Activated naive CD8-positive, alpha-beta T cell treated with anti-CD3 and anti-CD28 coated beads, Interleukin-2, amount 10 ng/mL, durations not matched to agents 7 days and 5 days (primary cell): Measurements from ENCODE around the gene LAMTOR4. TPM values are rescaled to one million over a fixed set of nuclear protein-coding genes. Genes with fewer than 3 reads are reported as not detected.

Source experiments
- ATAC-seq: fragments of 150-1000 bp; cut with Tn5 transposase; one replicate; pipeline ENCODE4 v1.10.0; 2021; ENCODE audit warnings: low read depth, moderate library complexity
- POLR2A ChIA-PET: fragments of 350-600 bp; sonication (Branson Sonifier 250); formaldehyde crosslinking; loops from one replicate; lab custom pipeline; 2021; ENCODE audit warnings: antibody characterized with exemption; lab: Charles Lee
- DNase-seq: peaks from one replicate; pipeline ENCODE4 v3.0.0; 2021
- H3K27ac Mint-ChIP-seq: one replicate; pipeline ENCODE4 v1.8.0; 2022; ENCODE audit warnings: mild to moderate bottlenecking, mixed read lengths
- H3K27me3 Mint-ChIP-seq: one replicate; pipeline ENCODE4 v1.8.0; 2022; ENCODE audit warnings: mild to moderate bottlenecking, moderate library complexity, mixed read lengths
- H3K36me3 Mint-ChIP-seq: one replicate; pipeline ENCODE4 v1.8.0; 2021; ENCODE audit warnings: mild to moderate bottlenecking, mixed read lengths
- H3K4me1 Mint-ChIP-seq: one replicate; pipeline ENCODE4 v1.8.0; 2021; ENCODE audit warnings: mixed read lengths
- H3K4me3 Mint-ChIP-seq: one replicate; pipeline ENCODE4 v1.8.0; 2022; ENCODE audit warnings: mild to moderate bottlenecking, moderate library complexity, mixed read lengths
- H3K9me3 Mint-ChIP-seq: one replicate; pipeline ENCODE4 v1.8.0; 2021; ENCODE audit warnings: mixed read lengths
- total RNA-seq, 2 experiments: library from RNA; stranded (reverse); gene quantifications; one replicate each; pipeline ENCODE4 v1.2.3, GENCODE V29; 2021

LAMTOR4 gene
- 100 to 1,000 TPM; 170 to 175 TPM for total RNA-seq

DNA sequence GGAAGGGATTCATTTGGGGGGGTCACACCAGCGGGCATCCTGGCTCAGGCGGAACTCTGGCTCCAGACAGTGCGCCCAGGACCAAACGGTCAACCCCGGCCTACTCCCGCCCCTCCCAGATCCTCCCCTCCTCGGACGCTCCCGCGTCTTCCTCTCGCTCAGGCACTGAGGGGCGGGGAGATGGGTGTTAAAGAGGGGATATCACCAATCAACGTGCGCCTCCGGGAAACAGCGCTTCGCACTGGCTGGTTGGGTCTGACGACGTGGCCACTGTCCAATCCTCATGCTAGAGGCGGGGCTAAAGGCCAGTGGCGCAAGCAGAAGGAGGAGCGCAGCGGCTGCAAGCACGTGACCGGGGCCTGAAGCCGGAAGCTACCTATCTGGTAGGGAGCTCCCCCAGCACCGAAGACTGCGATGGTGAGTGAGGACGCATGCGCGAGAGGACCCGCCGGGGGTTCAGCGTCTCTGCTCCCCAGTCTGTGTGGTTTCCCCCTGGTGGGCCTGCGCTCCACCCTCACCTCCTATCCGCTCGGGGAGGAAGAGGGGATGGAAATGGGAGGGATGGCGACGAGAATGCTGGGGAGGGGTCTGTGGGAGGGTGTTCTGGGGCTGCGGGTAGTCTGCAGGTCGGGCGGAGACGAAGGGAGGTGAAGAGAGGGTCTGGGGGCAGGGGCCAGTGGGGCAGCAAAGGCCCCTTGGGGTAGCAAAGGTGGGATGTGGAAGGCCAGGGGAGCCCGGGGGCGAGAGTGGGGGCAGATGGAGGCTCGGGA, at the start of gene LAMTOR4:
Gene LAMTOR4 (plus strand): TSS at position 360 of the 770 bp plus-strand sequence. CDS start 55 bp downstream, at position 415.
- H3K27me3 Mint-ChIP-seq = no peaks in the 10 kb centered on the region
- peaks cover 31% of the 10 kb centered on the region for H3K4me1 Mint-ChIP-seq
- ATAC-seq (peak; percentile 97), DNase-seq (peak; percentile 93)
- peak within 1 kb of the TSS; percentile 99 for H3K27ac Mint-ChIP-seq
- H3K36me3 Mint-ChIP-seq = peaks cover 21% of the 10 kb centered on the region
- POLR2A ChIA-PET = interaction anchor here (0.6 to 3.2 kb wide), 23 partner anchors 9 to 649 kb away, joined by 3 to 48 read pairs (median 4); partner anchors contain the start of genes AP4M1, GAL3ST4, GPC2 and MBLAC1
- no peaks in the 10 kb centered on the region for H3K9me3 Mint-ChIP-seq
- peak within 1 kb of the TSS; percentile 100 for H3K4me3 Mint-ChIP-seq

DNA sequence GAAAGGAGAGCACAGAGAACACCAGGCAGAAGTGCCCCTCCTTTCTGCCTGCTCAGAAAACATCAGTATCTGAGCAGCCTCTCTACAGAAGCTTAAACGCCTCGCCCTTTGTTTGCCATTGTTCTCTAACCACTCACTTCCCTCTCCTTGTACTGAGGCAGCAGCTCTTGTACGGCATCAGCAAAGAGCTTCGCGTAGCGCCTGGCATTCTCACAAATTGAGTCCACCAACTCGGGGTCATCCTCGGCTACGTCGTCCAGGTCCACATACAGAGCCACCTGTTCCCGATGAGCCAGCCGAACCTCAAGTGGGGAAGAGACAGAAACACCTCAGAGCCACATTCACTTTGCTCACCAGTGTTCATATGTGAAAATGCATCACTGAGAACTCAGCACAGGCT, 49.3 kb upstream of the LAMTOR4 start:
- Mint-ChIP-seq H3K4me1 (peaks cover 36% of the 10 kb centered on the region), H3K27me3 (no peaks in the 10 kb centered on the region), H3K9me3 (no peaks in the 10 kb centered on the region), H3K4me3 (peak overlapping the region; percentile 93), H3K36me3 (peaks cover 40% of the 10 kb centered on the region), H3K27ac (peak overlapping the region; percentile 89)
- POLR2A ChIA-PET = interaction anchor here (2.5 to 5.1 kb wide), 3 partner anchors 10 to 80 kb away, joined by 5 to 89 read pairs (median 57); partner anchors contain the start of genes COPS6 and MBLAC1
- DNase-seq (no peak), ATAC-seq (no peak)

DNA sequence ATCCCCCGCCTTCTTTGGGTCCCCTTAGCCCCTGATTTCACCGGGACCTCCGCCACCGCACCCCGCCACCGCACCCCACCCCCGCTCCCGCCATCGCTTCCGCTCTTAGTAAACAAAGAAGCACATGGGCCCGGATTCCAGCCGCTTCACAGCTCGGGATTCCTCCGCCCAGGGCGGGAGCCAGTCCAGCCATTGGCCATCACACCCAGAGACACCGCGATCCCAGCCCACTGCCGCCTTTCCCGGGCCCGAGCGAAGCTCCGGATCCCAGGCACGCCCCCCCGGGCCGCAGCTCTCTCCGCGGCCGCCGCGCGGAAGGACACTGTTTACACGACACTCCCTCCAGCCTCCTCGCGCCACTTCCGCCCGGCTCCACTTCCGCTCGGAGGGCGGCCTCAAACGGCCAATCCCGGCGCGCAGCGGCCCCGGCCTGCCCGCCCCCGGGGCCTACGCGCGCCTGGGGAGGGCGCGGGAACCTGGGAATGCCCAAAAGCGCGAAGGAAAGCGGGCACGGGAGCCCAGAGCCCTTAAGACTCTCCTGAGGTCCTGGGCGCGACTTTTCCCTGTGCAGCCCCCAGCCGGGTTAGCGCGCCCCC, 48.2 kb upstream of the LAMTOR4 start:
- Mint-ChIP-seq H3K27me3 (no peaks in the 10 kb centered on the region), H3K27ac (peak overlapping the region; percentile 89), H3K4me1 (peaks cover 36% of the 10 kb centered on the region), H3K36me3 (peaks cover 35% of the 10 kb centered on the region), H3K4me3 (peak overlapping the region; percentile 93), H3K9me3 (no peaks in the 10 kb centered on the region)
- POLR2A ChIA-PET = interaction anchor here (0.7 to 5.1 kb wide), 21 partner anchors 8 to 691 kb away, joined by 3 to 89 read pairs (median 6); partner anchors contain the start of genes BUD31, CNPY4, COPS6 and GNB2
- peak; percentile 74 for ATAC-seq
- DNase-seq = peak; percentile 95

DNA sequence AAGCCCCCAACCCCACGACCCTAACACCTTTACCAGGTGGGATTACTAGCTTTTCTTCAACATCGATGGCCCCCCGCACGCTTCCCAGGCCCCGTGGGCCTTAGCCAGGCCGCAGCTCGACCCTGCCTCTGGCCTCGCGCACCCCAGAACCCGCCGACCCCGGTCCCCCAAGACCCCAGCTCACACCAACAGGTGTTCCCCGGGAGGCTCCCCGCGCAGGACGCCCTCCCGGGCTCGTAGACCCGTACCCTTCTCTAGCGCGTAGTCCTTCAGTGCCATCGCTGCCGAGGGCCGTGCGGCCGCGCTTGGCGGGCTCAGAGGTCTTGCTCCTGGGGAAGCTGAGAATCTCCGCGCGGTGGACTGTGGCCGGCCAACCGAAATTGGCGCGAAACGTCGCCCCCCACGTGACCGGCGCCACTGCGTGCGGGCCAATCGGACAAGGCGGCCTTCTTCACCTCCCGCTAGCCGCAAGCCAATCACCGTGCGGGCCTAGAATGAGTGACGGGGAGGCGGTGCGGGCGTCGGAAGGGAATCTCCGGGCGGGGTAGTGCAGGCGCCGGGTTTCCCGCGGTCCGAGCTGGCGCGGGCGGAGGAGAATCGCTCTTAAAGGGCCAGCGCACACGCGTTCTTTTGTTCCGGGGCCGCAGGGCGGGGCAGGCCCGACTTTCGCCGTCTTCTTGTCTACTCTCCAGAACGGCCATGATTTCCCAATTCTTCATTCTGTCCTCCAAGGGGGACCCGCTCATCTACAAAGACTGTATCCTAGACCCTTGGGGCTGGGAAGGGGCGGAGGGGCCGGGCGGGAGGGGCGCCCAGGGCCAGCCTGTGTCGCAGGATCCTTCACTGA, 47.5 kb upstream of the LAMTOR4 start, which contains the start of the genes AP4M1 and MCM7:
Gene AP4M1 (plus strand): TSS at position 628 of the 847 bp plus-strand sequence. CDS start 72 bp downstream, at position 700.
Gene MCM7 (minus strand): TSS at position 382 of the 847 bp plus-strand sequence. CDS start 103 bp downstream, at position 279.
- Mint-ChIP-seq H3K27me3 (no peaks in the 10 kb centered on the region), H3K27ac (peak within 1 kb of the TSS; percentile 89), H3K36me3 (peaks cover 33% of the 10 kb centered on the region), H3K4me3 (peak within 1 kb of the TSS; percentile 93), H3K9me3 (no peaks in the 10 kb centered on the region), H3K4me1 (peaks cover 31% of the 10 kb centered on the region)
- DNase-seq = peak; percentile 96
- POLR2A ChIA-PET = interaction anchor here (0.6 to 5.1 kb wide), 29 partner anchors 9 to 692 kb away, joined by 3 to 89 read pairs (median 5); partner anchors contain the start of genes BUD31, CNPY4, COPS6 and LAMTOR4
- ATAC-seq = peak; percentile 87

DNA sequence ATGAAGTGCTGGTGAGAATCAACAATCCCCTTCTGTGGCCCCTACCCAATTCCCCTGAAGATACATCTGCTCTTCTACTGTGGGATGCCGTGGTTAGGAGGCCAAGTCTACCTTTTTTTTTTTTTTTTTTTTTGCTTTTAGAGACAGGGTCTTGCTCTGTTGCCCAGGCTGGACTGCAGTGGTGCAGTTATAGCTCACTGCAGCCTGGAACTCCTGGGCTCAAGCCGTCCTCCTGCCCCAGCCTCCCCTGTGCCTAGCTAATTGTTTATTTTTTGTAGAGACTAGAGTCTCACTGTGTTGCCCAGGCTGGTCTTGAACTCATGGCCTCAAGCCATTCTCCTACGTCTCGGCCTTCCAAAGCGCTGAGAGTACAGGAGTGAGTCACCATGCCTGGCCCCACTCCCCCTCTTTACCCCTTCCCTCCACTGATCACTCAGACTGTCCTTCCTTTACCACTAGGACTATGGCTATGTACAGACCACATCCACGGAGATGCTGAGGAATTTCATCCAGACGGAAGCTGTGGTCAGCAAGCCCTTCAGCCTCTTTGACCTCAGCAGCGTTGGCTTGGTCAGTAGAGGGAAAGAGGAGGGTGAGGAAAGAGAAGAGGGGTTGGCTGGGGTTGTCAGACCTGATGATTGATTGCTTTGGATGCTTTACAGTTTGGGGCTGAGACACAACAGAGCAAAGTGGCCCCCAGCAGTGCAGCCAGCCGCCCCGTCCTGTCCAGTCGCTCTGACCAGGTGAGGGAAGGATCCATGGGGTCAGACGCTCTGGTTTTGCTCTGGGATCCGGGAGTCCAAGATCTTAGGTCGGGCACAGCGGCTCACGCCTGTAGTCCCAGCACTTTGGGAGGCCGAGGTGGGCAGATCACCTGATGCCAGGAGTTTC, 45.5 kb upstream of the LAMTOR4 start:
- H3K36me3 Mint-ChIP-seq = peaks cover 22% of the 10 kb centered on the region
- no peak for ATAC-seq
- no peaks in the 10 kb centered on the region for H3K27me3 Mint-ChIP-seq
- DNase-seq = no peak
- peak overlapping the region; percentile 11 for H3K27ac Mint-ChIP-seq
- peak overlapping the region; percentile 93 for H3K4me3 Mint-ChIP-seq
- no peaks in the 10 kb centered on the region for H3K9me3 Mint-ChIP-seq
- peaks cover 26% of the 10 kb centered on the region for H3K4me1 Mint-ChIP-seq
- POLR2A ChIA-PET = interaction anchor here (0.7 to 5.1 kb wide), 6 partner anchors 10 to 119 kb away, joined by 3 to 89 read pairs (median 20); partner anchors contain the start of genes CNPY4, COPS6 and MBLAC1

GRCh38 chr7:100105534-100105933, 43.2 kb upstream of the LAMTOR4 start:
- no peak for ATAC-seq
- POLR2A ChIA-PET = no interaction called here

GRCh38 chr7:100106633-100107032, 42.1 kb upstream of the LAMTOR4 start:
- no peaks in the 10 kb centered on the region for H3K27me3 Mint-ChIP-seq
- ATAC-seq (no peak), DNase-seq (no peak)
- peaks cover 16% of the 10 kb centered on the region for H3K36me3 Mint-ChIP-seq
- H3K4me3 Mint-ChIP-seq = no peak overlapping the region
- H3K27ac Mint-ChIP-seq = no peak overlapping the region
- no peaks in the 10 kb centered on the region for H3K9me3 Mint-ChIP-seq
- H3K4me1 Mint-ChIP-seq = peaks cover 6% of the 10 kb centered on the region
- POLR2A ChIA-PET = interaction anchor here (0.8 kb wide), 1 partner anchor 42 kb away, joined by 3 read pairs; the partner anchor contains the start of gene LAMTOR4

More at GRCh38 chr7:100105534-100105933, 43.2 kb upstream of the LAMTOR4 start:
- no peak for DNase-seq
- Mint-ChIP-seq H3K27ac (no peak overlapping the region), H3K9me3 (no peaks in the 10 kb centered on the region), H3K4me1 (peaks cover 6% of the 10 kb centered on the region), H3K36me3 (peaks cover 11% of the 10 kb centered on the region), H3K4me3 (no peak overlapping the region), H3K27me3 (no peaks in the 10 kb centered on the region)

- POLR2A ChIA-PET = interaction anchor here (0.9 kb wide), 1 partner anchor 12 kb away, joined by 3 read pairs; the partner anchor contains the start of gene CNPY4
- Mint-ChIP-seq H3K9me3 (no peaks in the 10 kb centered on the region), H3K4me3 (no peak overlapping the region), H3K4me1 (peaks cover 6% of the 10 kb centered on the region), H3K27ac (no peak overlapping the region), H3K36me3 (peaks cover 16% of the 10 kb centered on the region), H3K27me3 (no peaks in the 10 kb centered on the region)
- no peak for DNase-seq
- ATAC-seq = no peak
Observed at GRCh38 chr7:100107125-100107737, 41.5 kb upstream of the LAMTOR4 start.

GRCh38 chr7:100107890-100108289, 40.8 kb upstream of the LAMTOR4 start:
- Mint-ChIP-seq H3K36me3 (peaks cover 16% of the 10 kb centered on the region), H3K27ac (no peak overlapping the region), H3K27me3 (no peaks in the 10 kb centered on the region), H3K4me1 (peaks cover 1% of the 10 kb centered on the region), H3K4me3 (no peak overlapping the region), H3K9me3 (no peaks in the 10 kb centered on the region)
- POLR2A ChIA-PET = interaction anchor here (0.6 to 0.9 kb wide), 2 partner anchors 12 to 79 kb away, joined by 3 to 6 read pairs; partner anchors contain the start of gene CNPY4
- ATAC-seq (no peak), DNase-seq (no peak)

- no peak for DNase-seq
- Mint-ChIP-seq H3K36me3 (peaks cover 18% of the 10 kb centered on the region), H3K27ac (no peak overlapping the region), H3K27me3 (no peaks in the 10 kb centered on the region), H3K4me3 (no peak overlapping the region), H3K9me3 (no peaks in the 10 kb centered on the region), H3K4me1 (no peaks in the 10 kb centered on the region)
- POLR2A ChIA-PET = interaction anchor here (0.6 kb wide), 1 partner anchor 258 kb away, joined by 8 read pairs; no protein-coding TSS in a partner anchor
- ATAC-seq = no peak
Observed at GRCh38 chr7:100109521-100110163, 39.1 kb upstream of the LAMTOR4 start.

- Mint-ChIP-seq H3K27me3 (no peaks in the 10 kb centered on the region), H3K4me1 (peaks cover 2% of the 10 kb centered on the region), H3K27ac (no peak overlapping the region), H3K9me3 (no peaks in the 10 kb centered on the region), H3K36me3 (peaks cover 19% of the 10 kb centered on the region), H3K4me3 (no peak overlapping the region)
- POLR2A ChIA-PET = no interaction called here
- ATAC-seq = no peak
- no peak for DNase-seq
Observed at GRCh38 chr7:100111156-100111555, 37.6 kb upstream of the LAMTOR4 start.
